Heart left ventricle (tissue), 16 donors: Measurements from ENCODE around the gene CASP5. TPM values are rescaled to one million over a fixed set of nuclear protein-coding genes. Genes with fewer than 3 reads are reported as not detected.
A peak's percentile ranks its signal among the peaks of the same experiment; 100 is the strongest.

Source experiments
- ATAC-seq, 4 donors: fragments of 200-7000 bp; cut with Tn5 transposase; one replicate each; pipeline ENCODE4 v1.9.1; 2020 to 2022; ENCODE audit warnings: moderate library complexity in 4 of 4, mild to moderate bottlenecking in 3 of 4, moderate number of reproducible peaks in 1 of 4
- DNase-seq, 5 donors: peaks; one replicate each; pipeline ENCODE4 v3.0.0-alpha.2; 2020
- H3K27ac ChIP-seq, 12 donors: fragments of 200-600 bp; sonication (generic) in 4 of 12; one replicate each; pipeline versions ENCODE4 v1.5.0 to v1.8.0; 2016 to 2022; ENCODE audit warnings: mild to moderate bottlenecking in 2 of 12
- H3K27me3 ChIP-seq, 9 donors: fragments of 200-600 bp; sonication (generic) in 2 of 9; one replicate each; pipeline versions ENCODE4 v1.5.1 to v1.8.0; 2016 to 2022; ENCODE audit warnings: mild to moderate bottlenecking in 3 of 9
- H3K36me3 ChIP-seq, 9 donors: fragments of 200-600 bp; sonication (generic) in 2 of 9; one replicate each; pipeline versions ENCODE4 v1.5.0 to v1.8.0; 2018 to 2022; ENCODE audit warnings: mild to moderate bottlenecking in 2 of 9
- H3K4me1 ChIP-seq, 12 donors: fragments of 200-600 bp; sonication (generic) in 4 of 12; one replicate each; pipeline versions ENCODE4 v1.5.0 to v1.8.0; 2016 to 2022; ENCODE audit warnings: mild to moderate bottlenecking in 3 of 12
- H3K4me3 ChIP-seq, 12 donors: fragments of 200-600 bp; sonication (generic) in 4 of 12; one replicate each; pipeline versions ENCODE4 v1.5.0 to v1.8.0; 2017 to 2022; ENCODE audit warnings: mild to moderate bottlenecking in 9 of 12, moderate library complexity in 4 of 12
- H3K9me3 ChIP-seq, 12 donors: fragments of 200-600 bp; sonication (generic) in 4 of 12; one replicate each; pipeline versions ENCODE4 v1.5.0 to v1.8.0; 2016 to 2022; ENCODE audit warnings: mild to moderate bottlenecking in 1 of 12
- CTCF ChIP-seq, 12 donors: fragments of 200-600 bp; sonication (generic) in 4 of 12; IDR thresholded peaks; one replicate each; pipeline versions ENCODE4 v1.5.0 to v1.8.0; 2018 to 2022; ENCODE audit warnings: antibody characterized with exemption in 12 of 12, mild to moderate bottlenecking in 5 of 12
- POLR2A ChIP-seq, 2 donors: fragments of 450-650 bp; IDR thresholded peaks; one replicate each; pipeline ENCODE4 v1.6.1; 2017; ENCODE audit warnings: antibody characterized with exemption in 2 of 2, mild to moderate bottlenecking in 2 of 2, moderate library complexity in 2 of 2
- WGBS, 4 donors: extraction: QIAGEN DNeasy Blood & Tissue Kit in 2 of 4; methylation state at CpG; one replicate each; pipeline versions ENCODE4 v1.1.5 to v1.1.7; 2013 to 2018; 5-methylcytosine and 5-hydroxymethylcytosine counted together
- intact Hi-C, 10 donors: fragments of 100-400 bp; cut with DNase I; formaldehyde crosslinking; loops; one replicate each; pipeline versions ENCODE4 v1.11.1 to v1.14.2; 2022
- polyA plus RNA-seq, 2 donors: library from polyadenylated mRNA; stranded (reverse); fragments of 200-250 nt; gene quantifications; one replicate each; pipeline ENCODE4 v1.2.3, GENCODE V29; 2013
- total RNA-seq, 9 donors: library from RNA; depleted of rRNA in 2 of 9; stranded (reverse); fragments of >200 nt in 2 of 9; fragmentation: NEBNext Ultra II Directional in 3 of 9; extraction: Animal tissue kit (Norgen Biotek cat#: 25700) in 3 of 9; gene quantifications; one replicate each; pipeline versions ENCODE4 v1.1.0 to v1.2.4, GENCODE V29; 2016 to 2023
- donor health status: ischemic (EF 13 %, LVEDD 7.1; RV severe dilation, severe dysfunction).
- donor health status: healthy with polysubstance abuse.
- donor health status: DM: no; HTN: yes; CAD: no.
- donor health status: DM: no; HTN: no; CAD: no.
- donor health status: ischemic (EF 25% LVEDD 6.9; RV normal size, moderate dysfunction).
- donor health status: ischemic (EF 25% LVEDD 5.7; RV mildly dilated, moderate dysfunction).
- donor health status: healthy.
- donor health status: DM: yes; HTN: yes; CAD: no.
- donor health status: ischemic (EF 35%, LVEDD 5.7; RV mildly dilated, moderate dysfunction).
- donor health status: nonischemic (EF 11% LVEDD 7.7; RV severe dilation, severe dysfunction).
- donor health status: DM: yes; HTN: yes; CAD: no.
- donor health status: PGD.
- donor health status: ischemic (EF 29% LVEDD 5.4; RV normal size, mild dysfunction).
- donor health status: nonischemic (EF 23%, LVEDD 6.1; RV moderate dilation, normal function).

Gene CASP5
- total and polyA plus RNA-seq, 11 donors = 0.10 to 2.7 (median 0.45) TPM; not detected in 8

GRCh38 chr11:105033781-105034180, 10.8 kb upstream of the CASP5 start:
- Histone ChIP-seq H3K36me3 (peaks cover 0 to 30% (median 24%) of the 10 kb centered on the region in 9 donors), H3K4me1 (peaks cover 0 to 71% (median 3%) of the 10 kb centered on the region in 12 donors), H3K4me3 (peak overlapping the region in 9 of 12 donors; percentile 37 to 66 (median 55)), H3K27me3 (no peaks in the 10 kb centered on the region), H3K27ac (peak overlapping the region in 6 of 12 donors; percentile 70 to 96 (median 76)), H3K9me3 (no peaks in the 10 kb centered on the region)
- WGBS, 4 donors = 78 to 96% (median 90%) methylated on average over 1 of the region's 1 CpG
- intact Hi-C loops = loop anchor here in 2 of 10 donors (10.0 kb wide), 1 partner anchor 69 kb away; the partner anchor contains the start of gene CASP4 (in 2 of the 2)
- DNase-seq (no peak), ATAC-seq (peak in 1 of 4 donors; percentile 39)
- no peak for TF ChIP-seq POLR2A (IDR thresholded peaks at IDR 0.05)
- no peak for TF ChIP-seq CTCF (IDR thresholded peaks at IDR 0.05)

GRCh38 chr11:105033343-105033742, 10.4 kb upstream of the CASP5 start:
- peaks cover 0 to 35% (median 29%) of the 10 kb centered on the region in 9 donors for H3K36me3 ChIP-seq
- peak overlapping the region in 9 of 12 donors; percentile 37 to 66 (median 55) for H3K4me3 ChIP-seq
- 76 to 84% (median 77%) methylated on average over 3 of the region's 3 CpGs for WGBS, 4 donors
- DNase-seq (no peak), ATAC-seq (peak in 2 of 4 donors; percentile 22 to 63)
- intact Hi-C loops = loop anchor here in 2 of 10 donors (10.0 kb wide), 1 partner anchor 69 kb away; the partner anchor contains the start of gene CASP4 (in 2 of the 2)
- peaks cover 0 to 73% (median 3%) of the 10 kb centered on the region in 12 donors for H3K4me1 ChIP-seq
- peak overlapping the region in 2 of 12 donors; percentile 73 to 96 for H3K27ac ChIP-seq
- no peaks in the 10 kb centered on the region for H3K9me3 ChIP-seq
- TF ChIP-seq CTCF (IDR thresholded peaks at IDR 0.05) (no peak), POLR2A (IDR thresholded peaks at IDR 0.05) (no peak)
- no peaks in the 10 kb centered on the region for H3K27me3 ChIP-seq

- H3K36me3 ChIP-seq = peaks cover 0 to 43% (median 37%) of the 10 kb centered on the region in 9 donors
- 82 to 94% (median 88%) methylated on average over 2 of the region's 2 CpGs for WGBS, 4 donors
- TF ChIP-seq POLR2A (IDR thresholded peaks at IDR 0.05) (no peak), CTCF (IDR thresholded peaks at IDR 0.05) (no peak)
- peak overlapping the region in 6 of 12 donors; percentile 4 to 66 (median 54) for H3K4me3 ChIP-seq
- intact Hi-C loops = loop anchor here in 2 of 10 donors (10.0 kb wide), 1 partner anchor 68 kb away; the partner anchor contains the start of gene CASP4 (in 2 of the 2)
- DNase-seq (no peak), ATAC-seq (no peak)
- H3K4me1 ChIP-seq = peaks cover 0 to 81% (median 3%) of the 10 kb centered on the region in 12 donors
- H3K27ac ChIP-seq = peak overlapping the region in 1 of 12 donors; percentile 96
- H3K27me3 ChIP-seq = no peaks in the 10 kb centered on the region
- no peaks in the 10 kb centered on the region for H3K9me3 ChIP-seq
These were observed 9.5 kb upstream of the CASP5 start for GRCh38 chr11:105032495-105032894.

- intact Hi-C loops = no loop called here
- H3K9me3 ChIP-seq = no peaks in the 10 kb centered on the region
- WGBS, 4 donors = 72 to 80% (median 76%) methylated on average over 3 of the region's 3 CpGs
- peaks cover 0 to 52% (median 0%) of the 10 kb centered on the region in 12 donors for H3K4me1 ChIP-seq
- H3K27ac ChIP-seq = peak overlapping the region in 1 of 12 donors; percentile 19
- DNase-seq (no peak), ATAC-seq (no peak)
- TF ChIP-seq POLR2A (IDR thresholded peaks at IDR 0.05) (no peak), CTCF (IDR thresholded peaks at IDR 0.05) (no peak)
- H3K4me3 ChIP-seq = no peak overlapping the region
- peaks cover 0 to 71% (median 60%) of the 10 kb centered on the region in 9 donors for H3K36me3 ChIP-seq
- no peaks in the 10 kb centered on the region for H3K27me3 ChIP-seq
These were observed 4.7 kb upstream of the CASP5 start for GRCh38 chr11:105027678-105028077.
